Hindlimb muscle (tissue), 1 donor: ENCODE results near the gene WDR89. TPM values are rescaled to one million over a fixed set of nuclear protein-coding genes. Genes with fewer than 3 reads are reported as not detected.
"Not testable (repeated sequence)": the region's sequence is repeated elsewhere in the genome, so short reads cannot be mapped to it uniquely, and the experiment has no call there.

Source experiments
- DNase-seq: peaks from one replicate; pipeline ENCODE4 v3.0.0-alpha.2; 2013
- polyA plus RNA-seq: library from polyadenylated mRNA; unstranded; fragments of 120-200 nt; gene quantifications from one replicate; pipeline ENCODE4 v1.2.1, GENCODE V29; 2013; ENCODE audit not compliant: insufficient read length

The WDR89 gene
- polyA plus RNA-seq, 1 donor = 10.7 TPM

DNA sequence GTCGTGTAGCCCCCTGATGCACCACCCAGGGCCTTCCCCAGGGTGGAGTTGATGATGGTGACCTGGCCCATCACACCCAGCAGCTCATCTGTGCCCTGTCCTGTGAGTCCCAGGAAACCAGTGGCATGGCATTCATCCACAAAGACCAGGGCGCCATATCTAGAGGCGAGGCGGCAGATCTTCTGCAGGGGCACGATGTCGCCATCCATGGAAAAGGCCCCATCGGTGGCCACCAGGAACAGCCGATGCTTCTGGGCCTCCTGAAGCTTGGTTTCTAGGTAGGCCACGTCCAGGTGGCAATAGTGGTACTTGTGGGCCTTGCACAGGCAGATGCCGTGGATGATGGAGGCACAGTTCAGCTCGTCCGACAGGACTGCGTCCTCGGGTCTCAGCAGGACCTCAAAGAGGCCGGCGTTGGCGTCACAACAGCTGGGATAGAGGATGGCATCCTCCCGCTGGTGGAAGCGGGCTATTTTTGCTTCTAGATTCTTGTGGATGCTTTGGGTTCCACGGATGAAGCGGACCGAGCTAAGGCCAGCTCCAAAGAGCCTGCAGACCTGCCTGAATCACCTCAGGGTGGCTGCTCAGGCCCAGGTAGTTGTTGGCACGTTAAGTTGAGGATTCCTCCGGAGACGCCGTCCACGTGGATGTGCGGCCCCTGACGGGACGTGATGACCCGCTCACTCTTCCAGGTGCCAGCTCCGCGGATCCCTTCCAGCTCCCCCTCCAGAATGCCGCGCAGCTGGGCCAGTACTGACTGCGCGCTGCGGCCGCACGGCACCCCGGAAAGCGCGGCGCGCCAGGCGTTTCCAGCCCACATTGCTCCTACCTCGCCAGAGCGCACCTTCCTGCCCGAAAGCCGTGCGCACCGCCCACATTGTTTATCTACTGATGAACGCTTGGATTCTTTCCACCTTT lies 47.0 kb downstream of the WDR89 start:
- DNase-seq = no peak

DNA sequence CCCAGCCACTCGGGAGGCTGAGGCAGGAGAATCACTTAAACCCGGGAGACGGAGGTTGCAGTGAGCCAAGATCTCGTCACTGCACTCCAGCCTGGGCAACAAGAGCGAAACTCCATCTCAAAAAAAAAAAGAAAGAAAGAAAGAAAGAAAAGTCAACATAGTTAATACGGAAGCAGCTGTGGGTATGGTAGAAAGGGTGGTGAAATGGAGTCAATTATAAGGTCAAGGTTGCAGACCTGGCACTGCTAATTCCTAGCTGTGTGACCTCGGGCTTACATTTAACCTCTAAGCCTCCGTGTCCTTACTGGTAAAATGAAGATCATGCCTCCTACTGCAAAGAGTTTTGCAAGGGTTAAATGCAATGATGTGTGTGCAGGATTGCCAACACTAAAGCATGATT lies 58.6 kb downstream of the WDR89 start:
- not testable (repeated sequence) for DNase-seq

DNA sequence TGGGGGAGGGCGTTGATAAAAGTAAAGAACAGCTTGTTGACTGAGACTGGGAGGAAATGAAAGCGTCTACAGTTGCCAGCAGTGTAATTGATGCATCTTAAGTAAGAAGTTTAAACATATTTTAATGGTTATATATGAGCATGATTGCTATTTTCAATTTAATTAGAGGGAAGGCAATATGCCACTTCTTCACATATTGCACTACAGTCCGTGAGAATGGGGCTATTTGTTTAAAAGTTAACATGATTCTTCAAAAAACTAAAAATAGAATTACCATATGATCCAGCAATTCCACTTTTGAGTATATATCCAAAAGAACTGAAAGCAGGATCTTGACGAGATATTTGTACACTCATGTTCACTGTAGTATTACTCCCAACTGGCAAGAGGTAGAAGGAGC lies 60.2 kb downstream of the WDR89 start:
- no peak for DNase-seq

DNA sequence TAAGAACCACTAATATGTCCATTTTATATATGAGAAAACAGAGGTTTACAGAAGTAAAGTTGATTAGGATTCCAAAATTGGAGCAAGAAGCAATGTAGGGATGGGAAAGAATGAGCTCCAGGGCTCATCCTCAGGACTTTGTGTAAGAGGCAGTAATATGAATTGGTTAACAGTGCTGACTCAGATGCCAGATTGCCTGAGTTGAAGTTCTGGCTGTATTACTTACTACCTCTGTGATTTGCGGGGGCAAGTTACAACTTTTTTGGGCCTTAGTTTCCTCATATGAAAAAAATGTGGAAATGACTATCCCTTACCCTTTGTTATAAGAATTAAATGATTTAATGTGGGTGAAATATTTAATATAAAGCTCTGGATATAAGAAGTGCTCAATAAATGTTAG lies 63.4 kb downstream of the WDR89 start:
- DNase-seq = no peak

DNA sequence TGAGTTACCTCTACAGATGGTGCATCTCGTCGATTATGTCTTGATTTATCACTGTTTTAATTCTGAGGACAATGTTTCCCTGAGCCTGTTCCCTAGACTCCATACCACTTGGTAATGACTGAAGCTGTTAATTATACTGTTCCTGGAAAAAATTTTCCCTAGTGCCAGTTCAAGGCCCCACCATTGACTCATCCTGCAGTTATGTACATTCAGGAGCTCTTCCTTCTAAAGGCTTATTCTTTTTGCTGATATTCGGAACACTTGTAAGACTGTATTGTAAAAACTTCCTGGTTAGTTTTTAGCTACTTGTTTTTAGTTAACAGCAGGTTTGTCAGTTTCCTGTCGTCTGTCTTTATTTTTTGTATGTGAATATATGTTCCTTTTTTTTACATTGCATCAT lies 68.1 kb downstream of the WDR89 start:
- DNase-seq = no peak

DNA sequence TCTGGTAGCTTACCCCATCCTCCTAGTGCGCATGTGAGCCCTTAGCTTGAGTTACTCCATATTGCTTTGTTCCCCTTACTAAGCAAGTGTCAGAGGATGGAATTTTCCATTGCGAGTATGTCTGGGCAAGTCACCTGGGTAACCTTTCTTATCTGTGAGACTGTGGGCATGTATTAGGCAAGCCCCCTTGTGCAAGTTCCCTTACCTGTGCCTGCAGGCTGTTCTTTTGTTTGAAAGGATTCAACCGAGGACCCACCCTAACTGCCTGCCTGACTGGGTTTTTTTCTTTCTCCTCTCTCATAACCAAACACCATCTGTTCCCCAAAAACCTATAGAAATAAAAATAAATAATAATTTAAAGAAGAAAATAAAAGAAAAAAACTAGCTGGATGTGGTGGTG lies 76.2 kb downstream of the WDR89 start:
- DNase-seq = no peak

DNA sequence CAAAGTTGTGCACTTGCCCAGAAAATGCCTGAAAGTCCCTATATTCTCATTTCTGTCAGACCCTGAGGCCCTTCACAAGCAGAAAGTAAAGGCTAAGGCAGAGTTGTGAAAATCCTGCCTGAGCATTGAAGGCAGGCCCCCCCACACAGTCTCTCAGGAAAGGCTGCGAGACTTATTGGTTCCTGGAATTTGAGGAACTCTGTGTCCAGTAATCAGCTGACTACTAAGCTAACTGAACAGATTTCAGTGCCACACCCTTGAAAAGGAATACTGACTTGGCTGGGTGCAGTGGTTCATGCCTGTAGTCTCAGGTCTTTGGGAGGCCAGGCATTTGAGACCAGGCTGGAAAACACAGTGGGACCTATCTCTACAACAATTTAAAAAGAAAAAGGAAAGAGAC lies 77.4 kb downstream of the WDR89 start:
- DNase-seq = no peak

DNA sequence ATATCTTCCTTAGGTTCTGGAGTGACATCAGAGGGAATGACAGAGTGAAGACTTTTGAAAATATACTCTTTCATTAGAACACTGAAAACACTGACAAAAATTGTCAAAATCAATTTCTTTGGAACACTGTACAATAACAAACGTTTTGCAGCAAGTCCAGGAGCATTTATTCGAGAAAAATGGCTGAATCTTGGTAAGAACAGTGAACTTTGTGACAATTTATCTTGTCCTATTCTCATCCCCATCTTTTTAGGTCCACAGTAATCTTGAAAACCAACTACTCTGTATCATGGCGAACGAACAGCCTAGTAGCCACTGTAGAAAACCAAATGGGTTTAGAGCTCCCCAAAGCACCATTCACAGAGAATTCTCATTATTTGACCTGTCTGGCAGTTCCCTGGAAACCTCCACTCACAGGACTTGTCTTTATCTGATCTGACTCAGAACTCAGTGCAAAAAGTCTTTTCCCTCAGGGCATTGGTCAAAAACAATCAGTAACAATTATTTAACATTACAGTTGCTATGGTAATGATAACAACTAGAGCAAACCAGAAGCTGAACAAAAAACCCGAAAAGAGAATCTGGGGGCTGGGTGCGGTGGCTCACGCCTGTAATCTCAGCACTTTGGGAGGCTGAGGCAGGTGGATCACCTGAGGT lies 78.2 kb downstream of the WDR89 start:
- no peak for DNase-seq

DNA sequence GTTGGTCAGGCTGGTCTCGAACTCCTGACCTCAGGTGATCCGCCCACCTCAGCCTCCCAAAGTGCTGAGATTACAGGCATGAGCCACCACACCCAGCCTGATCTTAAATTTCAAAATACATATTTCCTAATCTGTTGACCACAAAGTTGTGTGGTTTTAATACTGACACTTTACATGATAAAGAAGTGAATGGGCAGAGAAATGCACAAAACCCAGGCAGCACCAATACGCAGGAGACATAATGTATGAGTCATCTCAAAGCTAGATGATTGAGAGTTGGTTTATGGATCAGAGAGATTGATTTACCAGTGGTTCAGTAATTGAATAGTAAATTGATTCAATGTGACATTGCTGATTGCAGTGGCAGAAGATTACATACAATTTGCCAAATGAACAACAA lies 79.3 kb downstream of the WDR89 start:
- DNase-seq = no peak

DNA sequence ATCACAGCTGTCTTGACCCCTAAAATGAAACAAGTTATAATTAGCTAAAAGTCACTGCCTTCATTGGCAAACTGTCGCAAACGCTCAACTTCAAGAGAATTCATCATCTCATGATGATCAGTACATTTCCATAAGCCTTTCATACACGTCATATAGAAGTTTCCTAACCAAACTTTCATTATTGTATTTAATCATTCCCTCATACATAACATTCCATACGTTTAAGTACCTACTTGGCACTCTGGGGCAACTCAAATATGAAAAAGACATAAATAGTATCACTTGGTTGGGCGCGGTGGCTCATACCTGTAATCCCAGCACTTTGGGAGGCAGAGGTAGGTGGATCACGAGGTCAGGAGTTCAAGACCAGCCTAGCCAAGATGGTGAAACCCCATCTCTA lies 86.1 kb downstream of the WDR89 start:
- DNase-seq = no peak

DNA sequence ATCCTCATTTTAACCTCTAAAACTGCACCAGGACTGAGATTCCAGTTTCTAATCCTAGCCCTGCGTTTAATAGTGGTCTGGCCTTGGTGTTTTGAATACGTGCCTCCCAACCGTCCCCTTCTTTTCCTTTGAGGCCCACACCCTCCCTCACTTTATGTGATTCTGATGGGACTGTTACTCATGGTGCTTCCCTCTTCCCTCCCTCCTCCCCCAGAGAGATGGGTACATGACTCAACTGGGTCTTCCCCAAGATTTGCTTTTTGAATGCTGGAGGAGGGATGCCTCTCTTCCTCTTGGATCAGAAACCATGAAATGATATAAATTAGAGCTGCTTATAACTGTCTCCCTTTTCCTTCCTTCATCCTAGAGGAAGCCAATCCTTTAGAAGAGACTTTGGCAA lies 90.3 kb downstream of the WDR89 start:
- DNase-seq = no peak

DNA sequence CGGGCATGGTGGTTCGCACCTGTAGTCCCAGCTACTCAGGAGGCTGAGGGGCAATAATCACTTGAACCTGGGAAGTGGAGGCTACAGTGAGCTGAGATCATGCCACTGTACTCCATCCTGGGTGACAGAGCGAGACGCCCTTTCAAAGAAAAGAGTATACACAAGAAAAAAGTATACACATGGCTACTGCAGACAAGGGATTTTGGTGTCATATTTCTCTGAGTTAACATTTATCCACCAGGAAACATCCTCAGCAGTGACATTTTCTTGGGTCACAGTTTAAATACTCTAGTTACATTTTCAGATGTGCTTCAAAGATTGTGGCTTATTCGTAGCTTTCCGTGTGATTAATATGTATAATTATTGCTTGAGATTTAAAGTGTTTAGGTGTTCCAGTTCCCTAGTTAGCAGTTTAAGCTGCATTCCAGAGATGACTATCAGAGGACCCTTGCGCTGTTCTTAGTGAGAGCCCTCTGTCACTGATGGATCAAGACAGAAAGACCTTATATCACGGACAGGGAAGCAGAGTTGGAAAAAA lies 93.8 kb downstream of the WDR89 start:
- no peak for DNase-seq

Other genes with a start within 250 kb of the WDR89 start
- gene PPP2R5E, start 98.5 kb downstream of the WDR89 start, polyA plus RNA-seq = 22.5 TPM
- gene SGPP1, start 86.2 kb upstream of the WDR89 start, polyA plus RNA-seq = 8.2 TPM
- gene SYNE2, start 211.1 kb upstream of the WDR89 start, polyA plus RNA-seq = 75.3 TPM